OCI-LY1 (cell line): Measurements from ENCODE around the gene TSHR.

Experiments used
- H2AFZ ChIP-seq: fragments of 200-600 bp; sonication (generic), shearing (Covaris generic); 2 replicates; pipeline ENCODE4 v1.6.0; 2014; ENCODE audit warnings: antibody characterized with exemption, mild to moderate bottlenecking, low read length
- H3F3A ChIP-seq: fragments of 200-600 bp; sonication (generic), shearing (Covaris generic); 2 replicates; pipeline ENCODE4 v1.6.0; 2014; ENCODE audit warnings: mild to moderate bottlenecking, antibody characterized with exemption, low read length, moderate library complexity; ENCODE audit not compliant: insufficient read depth
- H3K27ac ChIP-seq: fragments of 200-600 bp; sonication (generic); 2 replicates; pipeline ENCODE4 v1.5.1; 2014; ENCODE audit warnings: low read length, mixed run types, mild to moderate bottlenecking, low read depth; ENCODE audit not compliant: poor library complexity, severe bottlenecking
- H3K27me3 ChIP-seq: fragments of 200-600 bp; sonication (generic); 2 replicates; pipeline ENCODE4 v1.6.0; 2014; ENCODE audit warnings: antibody characterized with exemption, mild to moderate bottlenecking, low read length, moderate library complexity; ENCODE audit not compliant: insufficient read depth
- H3K36me3 ChIP-seq: fragments of 200-600 bp; sonication (generic); 2 replicates; pipeline ENCODE4 v1.6.1; 2014; ENCODE audit warnings: mild to moderate bottlenecking, antibody characterized with exemption, low read length, moderate library complexity, mixed read lengths; ENCODE audit not compliant: insufficient read depth
- H3K4me1 ChIP-seq: fragments of 200-600 bp; sonication (generic); 2 replicates; pipeline ENCODE4 v1.5.1; 2014; ENCODE audit warnings: mild to moderate bottlenecking, low read length, moderate library complexity; ENCODE audit not compliant: insufficient read depth, severe bottlenecking
- H3K4me2 ChIP-seq: fragments of 200-600 bp; sonication (generic), shearing (Covaris generic); 2 replicates; pipeline ENCODE4 v1.6.1; 2014; ENCODE audit warnings: low read length
- H3K4me3 ChIP-seq: fragments of 200-600 bp; sonication (generic); 2 replicates; pipeline ENCODE4 v1.5.1; 2014; ENCODE audit warnings: low read length, low read depth, mild to moderate bottlenecking, mixed read lengths; ENCODE audit not compliant: poor library complexity, severe bottlenecking
- H3K79me2 ChIP-seq: fragments of 200-600 bp; shearing (Covaris generic); 2 replicates; pipeline ENCODE4 v1.6.1; 2016; ENCODE audit warnings: mixed run types, low read length, mixed read lengths; ENCODE audit not compliant: insufficient read depth
- H3K9ac ChIP-seq: fragments of 200-600 bp; sonication (generic), shearing (Covaris generic); 2 replicates; pipeline ENCODE4 v1.6.1; 2014; ENCODE audit warnings: mild to moderate bottlenecking, low read length, mixed read lengths
- H3K9me2 ChIP-seq: fragments of 200-600 bp; sonication (generic), shearing (Covaris generic); 2 replicates; pipeline ENCODE4 v1.6.1; 2014; ENCODE audit warnings: low read depth, mild to moderate bottlenecking, low read length, mixed read lengths
- H3K9me3 ChIP-seq: fragments of 200-600 bp; shearing (Covaris generic); 2 replicates; pipeline ENCODE4 v1.6.1; 2014; ENCODE audit warnings: low read length, mixed read lengths
- H4K20me1 ChIP-seq: fragments of 200-600 bp; sonication (generic), shearing (Covaris generic); 2 replicates; pipeline ENCODE4 v1.6.0; 2016; ENCODE audit warnings: mild to moderate bottlenecking, low read length; ENCODE audit not compliant: insufficient read depth
- EZH2 ChIP-seq: fragments of 200-600 bp; sonication (generic), shearing (Covaris generic); IDR thresholded peaks from 2 replicates; pipeline ENCODE4 v1.8.0; 2017; ENCODE audit warnings: borderline replicate concordance, mixed run types, mild to moderate bottlenecking, antibody characterized with exemption, low read length, moderate library complexity, mixed read lengths
- TF ChIP-seq, protein P1 (sequence below): fragments of 200-600 bp; sonication (generic), shearing (Covaris generic); IDR thresholded peaks from 2 replicates; pipeline ENCODE4 v1.5.1; 2017; ENCODE audit warnings: mild to moderate bottlenecking, antibody characterized with exemption, low read length, moderate library complexity, mixed read lengths

TSHR gene

DNA sequence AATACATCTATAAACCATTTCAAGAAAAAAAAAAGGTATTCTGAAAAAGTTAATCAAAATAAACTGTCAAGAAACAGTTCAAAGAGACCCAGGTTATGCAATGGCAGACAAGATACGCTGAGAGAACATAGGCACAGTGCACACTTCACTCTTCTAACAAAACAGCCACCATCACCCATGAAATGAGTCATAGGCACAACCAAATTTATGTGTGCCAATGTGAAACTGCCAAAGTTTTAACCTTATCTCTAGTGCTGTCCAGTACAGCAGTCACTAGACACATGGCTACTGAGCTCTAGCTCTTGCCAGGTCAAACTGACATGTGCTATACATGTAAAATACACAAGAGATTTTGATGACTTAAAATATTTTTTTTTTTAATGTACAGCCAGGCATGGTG lies 15.3 kb upstream of the TSHR start:
- H3K36me3 ChIP-seq: peaks cover 5% of the 10 kb centered on the region; the same call in 1 of the 2 replicates
- peak overlapping the region; percentile 45 for H3K27ac ChIP-seq
- no peaks in the 10 kb centered on the region for H3F3A ChIP-seq
- peak overlapping the region; percentile 82 for H3K4me3 ChIP-seq
- no peaks in the 10 kb centered on the region for H4K20me1 ChIP-seq
- TF ChIP-seq EZH2: no peak
- TF ChIP-seq, protein P1, sequence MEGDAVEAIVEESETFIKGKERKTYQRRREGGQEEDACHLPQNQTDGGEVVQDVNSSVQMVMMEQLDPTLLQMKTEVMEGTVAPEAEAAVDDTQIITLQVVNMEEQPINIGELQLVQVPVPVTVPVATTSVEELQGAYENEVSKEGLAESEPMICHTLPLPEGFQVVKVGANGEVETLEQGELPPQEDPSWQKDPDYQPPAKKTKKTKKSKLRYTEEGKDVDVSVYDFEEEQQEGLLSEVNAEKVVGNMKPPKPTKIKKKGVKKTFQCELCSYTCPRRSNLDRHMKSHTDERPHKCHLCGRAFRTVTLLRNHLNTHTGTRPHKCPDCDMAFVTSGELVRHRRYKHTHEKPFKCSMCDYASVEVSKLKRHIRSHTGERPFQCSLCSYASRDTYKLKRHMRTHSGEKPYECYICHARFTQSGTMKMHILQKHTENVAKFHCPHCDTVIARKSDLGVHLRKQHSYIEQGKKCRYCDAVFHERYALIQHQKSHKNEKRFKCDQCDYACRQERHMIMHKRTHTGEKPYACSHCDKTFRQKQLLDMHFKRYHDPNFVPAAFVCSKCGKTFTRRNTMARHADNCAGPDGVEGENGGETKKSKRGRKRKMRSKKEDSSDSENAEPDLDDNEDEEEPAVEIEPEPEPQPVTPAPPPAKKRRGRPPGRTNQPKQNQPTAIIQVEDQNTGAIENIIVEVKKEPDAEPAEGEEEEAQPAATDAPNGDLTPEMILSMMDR: no peak
- H3K27me3 ChIP-seq: no peaks in the 10 kb centered on the region
- peaks cover 45% of the 10 kb centered on the region for H3K4me1 ChIP-seq
- H3K9me2 ChIP-seq: no peaks in the 10 kb centered on the region
- peak overlapping the region; percentile 83 for H3K4me2 ChIP-seq
- H3K9me3 ChIP-seq: no peaks in the 10 kb centered on the region
- peaks cover 30% of the 10 kb centered on the region for H3K79me2 ChIP-seq
- H2AFZ ChIP-seq: no peak overlapping the region
- peak overlapping the region; percentile 78 for H3K9ac ChIP-seq

DNA sequence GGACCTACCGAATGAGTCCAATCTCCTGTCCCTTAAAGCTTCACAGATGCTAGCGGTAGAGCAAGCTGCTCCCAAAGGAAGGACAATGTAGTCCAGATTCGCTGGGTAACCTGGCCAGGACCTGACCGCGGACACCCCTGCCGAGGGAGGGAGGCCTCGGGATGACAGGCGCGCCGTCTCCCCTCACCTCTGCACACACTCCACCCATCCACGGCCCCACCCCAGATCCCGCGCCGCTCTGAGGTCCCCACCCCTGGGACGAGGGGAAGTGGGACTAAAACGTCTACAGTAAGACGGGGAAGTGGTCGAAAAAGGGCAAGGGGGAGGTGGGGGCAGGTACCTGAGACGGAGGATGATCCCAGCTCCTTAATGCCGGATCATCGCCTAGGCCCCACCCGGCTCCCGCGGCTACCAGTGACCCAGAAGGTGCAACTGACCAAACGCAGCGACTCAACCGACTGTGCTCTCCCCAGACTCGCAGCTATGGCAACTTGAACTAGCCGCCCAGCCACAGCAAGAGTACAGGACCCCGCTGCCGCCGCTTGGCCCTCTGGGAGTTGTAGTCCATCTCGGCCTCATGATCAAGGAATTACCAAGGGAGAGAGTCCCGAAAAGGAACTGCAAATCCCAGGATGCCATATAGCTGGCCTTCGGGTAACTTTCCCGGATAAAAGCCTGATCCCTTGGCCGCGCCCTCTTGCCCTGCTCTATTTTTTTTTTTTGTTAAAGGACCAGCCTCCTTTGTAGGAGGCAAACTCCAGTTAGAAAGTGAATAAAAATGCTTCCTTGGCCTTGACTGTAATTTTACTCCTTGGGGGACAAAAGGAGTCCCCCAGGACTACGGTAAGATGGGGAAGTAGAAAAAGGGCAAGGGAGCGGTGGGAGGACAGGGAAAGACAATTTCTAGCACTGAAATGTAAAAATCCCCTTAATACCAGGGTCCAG lies 13.9 kb upstream of the TSHR start, which contains the start of gene CEP128:
Gene CEP128, minus strand, starts transcription at position 498 of the 945 bp plus-strand sequence.
- no peaks in the 10 kb centered on the region for H3K9me2 ChIP-seq
- H3K27ac ChIP-seq: peak within 1 kb of the TSS; percentile 76
- peak within 1 kb of the TSS; percentile 82 for H3K4me3 ChIP-seq
- no peaks in the 10 kb centered on the region for H3F3A ChIP-seq
- H3K4me2 ChIP-seq: peak within 1 kb of the TSS; percentile 83
- H3K79me2 ChIP-seq: peaks cover 20% of the 10 kb centered on the region
- no peaks in the 10 kb centered on the region for H3K36me3 ChIP-seq
- no peaks in the 10 kb centered on the region for H3K9me3 ChIP-seq
- no peaks in the 10 kb centered on the region for H3K27me3 ChIP-seq
- peak within 1 kb of the TSS; percentile 78 for H3K9ac ChIP-seq
- H4K20me1 ChIP-seq: no peaks in the 10 kb centered on the region
- H3K4me1 ChIP-seq: peaks cover 36% of the 10 kb centered on the region
- no peak for TF ChIP-seq EZH2
- TF ChIP-seq, protein P1: no peak
- H2AFZ ChIP-seq: no peak within 1 kb of the TSS

DNA sequence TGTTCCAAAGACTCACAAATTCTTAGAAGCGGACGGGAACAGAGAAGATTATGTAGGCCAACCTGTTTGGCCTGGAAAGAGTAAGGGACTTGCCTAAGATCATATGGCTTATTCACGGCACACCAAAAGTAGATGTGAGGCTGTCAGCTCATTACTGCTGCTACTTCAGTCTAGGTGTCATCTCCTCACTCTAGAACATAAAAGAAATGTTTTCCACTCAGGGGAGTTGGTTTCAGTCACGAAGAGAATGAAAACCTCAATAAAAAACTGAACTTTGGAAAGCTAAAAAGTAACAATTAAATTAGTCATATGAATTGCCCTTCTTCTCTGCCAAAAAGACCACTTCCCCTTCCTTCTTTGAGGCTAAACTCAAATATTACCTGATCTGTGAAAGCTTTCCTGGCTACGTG lies 13.2 kb upstream of the TSHR start:
- no peak overlapping the region for H2AFZ ChIP-seq
- peaks cover 36% of the 10 kb centered on the region for H3K4me1 ChIP-seq
- no peaks in the 10 kb centered on the region for H3K36me3 ChIP-seq
- H3K4me2 ChIP-seq: peak overlapping the region; percentile 83
- H3K4me3 ChIP-seq: peak overlapping the region; percentile 82
- H3K79me2 ChIP-seq: peaks cover 20% of the 10 kb centered on the region
- no peaks in the 10 kb centered on the region for H3K27me3 ChIP-seq
- H3K9me2 ChIP-seq: no peaks in the 10 kb centered on the region
- peak overlapping the region; percentile 78 for H3K9ac ChIP-seq
- H3F3A ChIP-seq: no peaks in the 10 kb centered on the region
- H3K9me3 ChIP-seq: no peaks in the 10 kb centered on the region
- H3K27ac ChIP-seq: peak overlapping the region; percentile 76
- H4K20me1 ChIP-seq: no peaks in the 10 kb centered on the region
- TF ChIP-seq EZH2: no peak
- TF ChIP-seq, protein P1: no peak
